ENCODE results near the gene HPD.

DNA sequence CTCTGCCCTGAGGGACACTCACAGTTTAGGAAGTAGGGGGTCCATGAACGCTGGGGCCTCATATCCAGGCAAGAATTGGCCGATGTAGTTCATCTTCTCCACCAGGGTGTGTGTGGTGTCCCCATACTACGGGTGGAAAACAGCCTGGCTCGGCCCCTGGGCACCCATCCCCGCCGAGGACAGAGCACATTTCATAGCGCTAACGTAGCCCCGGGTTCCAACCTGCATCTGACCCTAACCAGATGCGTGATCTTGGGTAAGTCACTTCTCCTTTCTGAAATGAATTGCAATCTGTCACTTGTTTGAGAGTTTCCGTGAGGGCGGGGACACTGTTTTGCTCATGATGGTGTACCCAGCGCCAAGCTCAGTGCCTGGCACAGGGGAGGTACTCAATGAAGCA is 9.0 kb downstream of the HPD start:
- TF ChIP-seq CTCF (IDR thresholded peaks at IDR 0.05), result no peak
- no peak for TF ChIP-seq POLR2A (IDR thresholded peaks at IDR 0.05)
